Panc1 (cell line): ENCODE measurements around the gene TMEM254. TPM values are rescaled to one million over a fixed set of nuclear protein-coding genes. Genes with fewer than 3 reads are reported as not detected.

Source experiments
- ATAC-seq: fragments of 200-7000 bp; cut with Tn5 transposase; 2 replicates; pipeline ENCODE4 v1.9.1; 2020; ENCODE audit warnings: mild to moderate bottlenecking, moderate library complexity
- BruUV-seq: library from RNA; stranded (reverse); fragments of 400-500 nt; replicated peaks from 2 replicates; lab custom pipeline; 2021; lab: Mats Ljungman, UMichigan
- CTCF ChIA-PET: fragments of 300-600 bp; sonication (Branson Sonifier 250); formaldehyde crosslinking; loops from one replicate; lab custom pipeline; 2022; ENCODE audit warnings: antibody characterized with exemption; lab: Charles Lee
- POLR2A ChIA-PET: fragments of 300-600 bp; sonication (Branson Sonifier 250); formaldehyde crosslinking; loops from one replicate; lab custom pipeline; 2022; ENCODE audit warnings: antibody characterized with exemption; lab: Charles Lee
- DNase-seq: peaks from one replicate; pipeline ENCODE4 v3.0.0-alpha.2; 2010; ENCODE audit warnings: low read depth, low spot score
- H3K27ac ChIP-seq: 2 replicates; pipeline ENCODE4 v1.5.1; 2011; ENCODE audit warnings: mild to moderate bottlenecking, low read length, inconsistent platforms
- H3K27me3 ChIP-seq: fragments of 200-500 bp; sonication (Bioruptor generic); 2 replicates; pipeline ENCODE4 v1.6.0; 2014; ENCODE audit warnings: low read length, inconsistent platforms; ENCODE audit not compliant: control insufficient read depth, insufficient read depth
- H3K36me3 ChIP-seq: fragments of 200-500 bp; sonication (Bioruptor generic); 2 replicates; pipeline ENCODE4 v1.5.1; 2014; ENCODE audit warnings: inconsistent platforms, mild to moderate bottlenecking, low read length, moderate library complexity; ENCODE audit not compliant: control insufficient read depth, insufficient read depth
- H3K4me1 ChIP-seq: 2 replicates; pipeline ENCODE4 v1.5.1; 2011; ENCODE audit warnings: inconsistent platforms, mild to moderate bottlenecking, low read length, moderate library complexity; ENCODE audit not compliant: control insufficient read depth, insufficient read depth
- H3K4me3 ChIP-seq, 2 experiments: 2 replicates each; pipeline ENCODE4 v1.5.1; 2011 to 2012; ENCODE audit warnings: low read depth in 2 of 2, low read length in 2 of 2, mild to moderate bottlenecking in 2 of 2, inconsistent platforms in 1 of 2, moderate library complexity in 1 of 2
- H3K9me3 ChIP-seq: fragments of 200-500 bp; sonication (Bioruptor generic); 2 replicates; pipeline ENCODE4 v1.5.1; 2014; ENCODE audit warnings: low read depth, mild to moderate bottlenecking, inconsistent platforms, low read length, moderate library complexity; ENCODE audit not compliant: control insufficient read depth, insufficient read depth
- POLR2AphosphoS5 ChIP-seq: IDR thresholded peaks from 2 replicates; pipeline ENCODE4 v1.6.1; 2012; ENCODE audit warnings: mild to moderate bottlenecking, low read depth, low read length, moderate library complexity
- SIN3A ChIP-seq: IDR thresholded peaks from 2 replicates; pipeline ENCODE4 v1.6.1; 2012; ENCODE audit warnings: low read depth, mild to moderate bottlenecking, low read length, moderate library complexity, borderline replicate concordance; ENCODE audit not compliant: insufficient read depth
- TCF7L2 ChIP-seq: IDR thresholded peaks from 2 replicates; pipeline ENCODE4 v1.6.1; 2011; ENCODE audit warnings: mild to moderate bottlenecking, low read depth, low read length, inconsistent platforms
- in situ Hi-C: cut with HindIII; loops from 2 replicates; pipeline ENCODE4 v1.10.0; 2016; ENCODE audit warnings: low sequenced_read_pairs, low pct_unique_long_range_greater_than_20kb
- intact Hi-C: fragments of 100-400 bp; cut with micrococcal nuclease; formaldehyde crosslinking; loops from one replicate; pipeline ENCODE4 v1.10.0; 2022; ENCODE audit not compliant: unreplicated experiment
- total RNA-seq: library from RNA; stranded (reverse); gene quantifications from one replicate; pipeline ENCODE4 v1.2.1, GENCODE V29; 2021; ENCODE audit not compliant: unreplicated experiment
- TF ChIP-seq, protein P1 (sequence below): fragments of 450-650 bp; IDR thresholded peaks from 2 replicates; pipeline ENCODE4 v1.5.1; 2017; ENCODE audit warnings: mild to moderate bottlenecking
- TF ChIP-seq, protein P2 (sequence below), 2 experiments: IDR thresholded peaks; 2 replicates each; pipeline ENCODE4 v1.6.1; 2011 to 2012; ENCODE audit warnings: low read depth in 2 of 2, control low read depth in 1 of 2, low read length in 1 of 2, mild to moderate bottlenecking in 1 of 2, moderate library complexity in 1 of 2; ENCODE audit not compliant: insufficient read depth in 1 of 2

TMEM254 gene
- total RNA-seq, 1 experiment from 2014 or later: 28.8 TPM

DNA sequence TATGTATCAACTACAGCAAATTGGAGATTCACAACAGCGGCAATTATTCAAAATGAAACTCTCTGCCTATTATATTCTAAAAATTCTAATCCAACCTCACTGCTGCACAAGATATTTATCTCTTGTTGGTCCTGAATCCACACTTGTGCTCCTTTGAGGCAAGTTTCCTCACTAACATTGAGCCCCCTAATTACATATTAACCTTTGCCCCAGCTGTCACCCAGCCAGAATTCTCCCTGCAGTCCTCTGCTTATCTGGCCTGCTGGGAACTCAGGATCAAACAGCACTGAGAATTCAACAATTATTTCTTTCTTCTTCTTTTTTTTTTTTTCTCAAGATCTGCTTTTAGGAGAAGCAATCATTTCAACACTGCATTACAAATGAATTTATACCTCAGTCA lies 32.5 kb downstream of the TMEM254 start:
- POLR2A ChIA-PET: no interaction called here
- DNase-seq: no peak
- in situ Hi-C loops (no loop called here), intact Hi-C loops (no loop called here)
- no peak for ATAC-seq
- CTCF ChIA-PET: interaction anchor here (0.7 kb wide), 1 partner anchor 398 kb away, joined by 5 read pairs; no protein-coding TSS in a partner anchor
- Histone ChIP-seq H3K4me3 (no peak overlapping the region), H3K4me1 (no peaks in the 10 kb centered on the region), H3K36me3 (no peaks in the 10 kb centered on the region), H3K9me3 (no peaks in the 10 kb centered on the region), H3K27ac (no peak overlapping the region), H3K27me3 (no peaks in the 10 kb centered on the region)
- TF ChIP-seq, protein P1, sequence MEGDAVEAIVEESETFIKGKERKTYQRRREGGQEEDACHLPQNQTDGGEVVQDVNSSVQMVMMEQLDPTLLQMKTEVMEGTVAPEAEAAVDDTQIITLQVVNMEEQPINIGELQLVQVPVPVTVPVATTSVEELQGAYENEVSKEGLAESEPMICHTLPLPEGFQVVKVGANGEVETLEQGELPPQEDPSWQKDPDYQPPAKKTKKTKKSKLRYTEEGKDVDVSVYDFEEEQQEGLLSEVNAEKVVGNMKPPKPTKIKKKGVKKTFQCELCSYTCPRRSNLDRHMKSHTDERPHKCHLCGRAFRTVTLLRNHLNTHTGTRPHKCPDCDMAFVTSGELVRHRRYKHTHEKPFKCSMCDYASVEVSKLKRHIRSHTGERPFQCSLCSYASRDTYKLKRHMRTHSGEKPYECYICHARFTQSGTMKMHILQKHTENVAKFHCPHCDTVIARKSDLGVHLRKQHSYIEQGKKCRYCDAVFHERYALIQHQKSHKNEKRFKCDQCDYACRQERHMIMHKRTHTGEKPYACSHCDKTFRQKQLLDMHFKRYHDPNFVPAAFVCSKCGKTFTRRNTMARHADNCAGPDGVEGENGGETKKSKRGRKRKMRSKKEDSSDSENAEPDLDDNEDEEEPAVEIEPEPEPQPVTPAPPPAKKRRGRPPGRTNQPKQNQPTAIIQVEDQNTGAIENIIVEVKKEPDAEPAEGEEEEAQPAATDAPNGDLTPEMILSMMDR: no peak
- TF ChIP-seq TCF7L2: no peak
- no peak for TF ChIP-seq POLR2AphosphoS5
- TF ChIP-seq, protein P2, sequence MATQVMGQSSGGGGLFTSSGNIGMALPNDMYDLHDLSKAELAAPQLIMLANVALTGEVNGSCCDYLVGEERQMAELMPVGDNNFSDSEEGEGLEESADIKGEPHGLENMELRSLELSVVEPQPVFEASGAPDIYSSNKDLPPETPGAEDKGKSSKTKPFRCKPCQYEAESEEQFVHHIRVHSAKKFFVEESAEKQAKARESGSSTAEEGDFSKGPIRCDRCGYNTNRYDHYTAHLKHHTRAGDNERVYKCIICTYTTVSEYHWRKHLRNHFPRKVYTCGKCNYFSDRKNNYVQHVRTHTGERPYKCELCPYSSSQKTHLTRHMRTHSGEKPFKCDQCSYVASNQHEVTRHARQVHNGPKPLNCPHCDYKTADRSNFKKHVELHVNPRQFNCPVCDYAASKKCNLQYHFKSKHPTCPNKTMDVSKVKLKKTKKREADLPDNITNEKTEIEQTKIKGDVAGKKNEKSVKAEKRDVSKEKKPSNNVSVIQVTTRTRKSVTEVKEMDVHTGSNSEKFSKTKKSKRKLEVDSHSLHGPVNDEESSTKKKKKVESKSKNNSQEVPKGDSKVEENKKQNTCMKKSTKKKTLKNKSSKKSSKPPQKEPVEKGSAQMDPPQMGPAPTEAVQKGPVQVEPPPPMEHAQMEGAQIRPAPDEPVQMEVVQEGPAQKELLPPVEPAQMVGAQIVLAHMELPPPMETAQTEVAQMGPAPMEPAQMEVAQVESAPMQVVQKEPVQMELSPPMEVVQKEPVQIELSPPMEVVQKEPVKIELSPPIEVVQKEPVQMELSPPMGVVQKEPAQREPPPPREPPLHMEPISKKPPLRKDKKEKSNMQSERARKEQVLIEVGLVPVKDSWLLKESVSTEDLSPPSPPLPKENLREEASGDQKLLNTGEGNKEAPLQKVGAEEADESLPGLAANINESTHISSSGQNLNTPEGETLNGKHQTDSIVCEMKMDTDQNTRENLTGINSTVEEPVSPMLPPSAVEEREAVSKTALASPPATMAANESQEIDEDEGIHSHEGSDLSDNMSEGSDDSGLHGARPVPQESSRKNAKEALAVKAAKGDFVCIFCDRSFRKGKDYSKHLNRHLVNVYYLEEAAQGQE (IDR thresholded peaks at IDR 0.05; ENCODE audit: insufficient read depth in 1 of 2, low read depth in 2 of 2, low read length in 1 of 2): no peak
- TF ChIP-seq SIN3A: no peak
- no TSS peak for BruUV-seq

DNA sequence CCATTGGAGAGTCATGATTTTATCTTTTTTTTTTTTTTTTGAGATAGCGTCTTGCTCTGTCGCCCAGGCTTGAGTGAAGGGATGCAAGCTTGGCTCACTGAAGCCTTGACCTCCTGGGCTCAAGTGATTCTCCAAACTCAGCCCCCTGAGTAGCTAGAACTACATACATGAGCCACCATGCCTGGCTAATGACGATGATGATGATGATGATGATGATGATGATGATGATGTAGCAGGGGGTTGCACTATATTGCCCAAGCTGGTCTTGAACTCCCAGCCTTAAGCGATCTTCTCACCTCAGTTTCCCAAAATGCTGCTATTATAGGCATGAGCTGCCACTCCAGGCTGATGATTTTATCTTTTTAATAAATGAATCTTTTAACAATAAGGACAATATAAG lies 40.2 kb downstream of the TMEM254 start:
- TF ChIP-seq, protein P2 (IDR thresholded peaks at IDR 0.05; ENCODE audit: insufficient read depth in 1 of 2, low read depth in 2 of 2, low read length in 1 of 2): no peak
- TF ChIP-seq POLR2AphosphoS5 (no peak), SIN3A (no peak)
- ATAC-seq (no peak), DNase-seq (no peak)
- no TSS peak for BruUV-seq
- CTCF ChIA-PET: interaction anchor here (0.7 kb wide), 1 partner anchor 631 kb away, joined by 6 read pairs; no protein-coding TSS in a partner anchor
- no peak overlapping the region for H3K4me3 ChIP-seq
- in situ Hi-C loops: no loop called here
- POLR2A ChIA-PET: no interaction called here
- H3K36me3 ChIP-seq: no peaks in the 10 kb centered on the region
- no peaks in the 10 kb centered on the region for H3K9me3 ChIP-seq
- no peak overlapping the region for H3K27ac ChIP-seq
- H3K27me3 ChIP-seq: peaks cover 17% of the 10 kb centered on the region
- intact Hi-C loops: no loop called here
- H3K4me1 ChIP-seq: no peaks in the 10 kb centered on the region
